IPS-NIHi7 (cell line): ENCODE results near the gene TRAF7.

Experiments used
- DNase-seq: peaks from one replicate; pipeline ENCODE4 v3.0.0; 2012; ENCODE audit warnings: mixed read lengths; ENCODE audit errors: extremely low spot score

Gene TRAF7

GRCh38 chr16:2165861-2166260 lies 10.3 kb downstream of the TRAF7 start:
- DNase-seq: no peak

- DNase-seq: no peak
These were observed 10.9 kb downstream of the TRAF7 start for GRCh38 chr16:2166263-2167067.

DNA sequence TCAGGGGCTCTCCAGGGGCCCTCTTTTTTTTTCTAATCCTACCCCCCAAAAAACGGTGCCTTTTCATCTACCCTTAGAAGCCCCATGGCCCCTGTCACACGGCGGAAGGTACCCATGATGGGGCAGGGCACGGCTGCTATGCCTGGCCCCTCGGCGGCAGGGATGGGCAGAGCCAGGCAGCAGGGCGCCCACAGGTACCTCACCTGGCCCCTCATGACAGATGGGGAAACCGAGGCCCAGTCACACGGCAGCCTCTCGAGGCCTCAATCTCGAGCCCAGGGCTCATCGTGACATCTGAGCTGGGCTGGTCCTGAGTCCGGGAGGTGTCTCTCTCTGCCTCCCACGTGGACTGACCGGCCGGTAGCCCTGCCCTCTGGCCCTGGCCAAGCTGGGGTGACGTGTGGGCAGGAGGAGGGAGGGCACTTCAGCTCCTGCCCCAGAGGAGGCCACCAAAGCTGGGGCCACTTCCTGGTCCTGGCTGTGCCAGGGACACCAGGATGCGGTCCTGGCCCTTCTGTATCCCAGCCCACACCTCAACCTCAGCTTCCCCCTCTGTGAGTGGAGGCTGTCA lies 11.6 kb downstream of the TRAF7 start:
- DNase-seq: no peak

DNA sequence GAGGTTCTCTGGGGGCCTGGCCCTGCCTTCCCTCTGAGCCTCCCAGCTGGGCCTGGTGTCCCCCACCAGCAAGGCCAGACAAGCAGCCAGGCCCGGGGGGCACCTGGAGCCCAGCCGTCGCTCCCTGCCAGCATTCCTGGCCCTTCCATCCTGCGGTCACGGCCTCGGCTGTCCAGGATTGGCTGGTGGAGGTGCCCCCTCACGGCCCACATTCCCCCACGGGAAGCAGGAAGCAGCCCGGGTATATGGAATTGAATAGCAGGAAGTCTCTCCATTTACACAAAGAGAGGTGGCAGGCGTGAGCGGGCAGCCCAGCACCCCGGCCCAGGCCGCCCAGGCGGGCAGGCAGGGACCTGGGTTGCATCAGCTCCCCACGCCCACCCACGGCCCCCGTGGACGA lies 14.5 kb downstream of the TRAF7 start:
- DNase-seq: no peak

DNA sequence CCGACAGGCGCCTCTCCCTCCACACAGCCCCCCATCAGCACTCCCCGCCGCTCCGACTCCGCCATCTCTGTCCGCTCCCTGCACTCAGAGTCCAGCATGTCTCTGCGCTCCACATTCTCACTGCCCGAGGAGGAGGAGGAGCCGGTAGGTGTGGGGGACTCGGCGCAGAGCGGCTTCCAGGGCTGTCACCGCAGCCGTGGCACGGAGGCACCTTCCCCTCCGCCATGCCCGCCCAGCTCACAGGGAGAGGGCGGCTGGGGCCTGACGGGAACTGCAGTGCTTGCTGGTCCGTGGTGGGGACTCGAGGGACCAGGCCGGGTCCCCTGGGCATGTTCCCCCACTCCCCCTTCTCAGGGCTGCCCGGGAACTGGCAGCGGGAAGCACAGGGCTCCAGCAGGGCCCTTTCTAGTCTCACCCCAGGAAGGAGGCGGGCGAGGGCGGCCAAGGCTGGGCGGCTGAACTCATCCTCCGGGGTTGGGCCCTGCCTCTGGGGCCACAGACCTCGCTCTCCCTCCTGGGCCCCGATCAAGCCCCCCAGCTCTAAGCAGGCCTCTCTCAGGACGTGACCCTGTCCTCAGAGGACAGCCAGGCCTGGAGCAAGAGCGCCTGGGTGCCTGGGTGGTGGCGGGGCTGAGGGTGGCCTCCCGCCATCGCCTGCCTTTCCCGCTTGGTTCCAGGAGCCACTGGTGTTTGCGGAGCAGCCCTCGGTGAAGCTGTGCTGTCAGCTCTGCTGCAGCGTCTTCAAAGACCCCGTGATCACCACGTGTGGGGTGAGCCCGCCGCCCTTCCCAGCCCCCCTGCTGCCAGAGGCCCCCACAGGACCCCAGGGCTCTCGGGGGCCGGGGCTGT lies 15.2 kb downstream of the TRAF7 start:
- no peak for DNase-seq

GRCh38 chr16:2171601-2172178 lies 16.1 kb downstream of the TRAF7 start:
- DNase-seq: no peak

DNA sequence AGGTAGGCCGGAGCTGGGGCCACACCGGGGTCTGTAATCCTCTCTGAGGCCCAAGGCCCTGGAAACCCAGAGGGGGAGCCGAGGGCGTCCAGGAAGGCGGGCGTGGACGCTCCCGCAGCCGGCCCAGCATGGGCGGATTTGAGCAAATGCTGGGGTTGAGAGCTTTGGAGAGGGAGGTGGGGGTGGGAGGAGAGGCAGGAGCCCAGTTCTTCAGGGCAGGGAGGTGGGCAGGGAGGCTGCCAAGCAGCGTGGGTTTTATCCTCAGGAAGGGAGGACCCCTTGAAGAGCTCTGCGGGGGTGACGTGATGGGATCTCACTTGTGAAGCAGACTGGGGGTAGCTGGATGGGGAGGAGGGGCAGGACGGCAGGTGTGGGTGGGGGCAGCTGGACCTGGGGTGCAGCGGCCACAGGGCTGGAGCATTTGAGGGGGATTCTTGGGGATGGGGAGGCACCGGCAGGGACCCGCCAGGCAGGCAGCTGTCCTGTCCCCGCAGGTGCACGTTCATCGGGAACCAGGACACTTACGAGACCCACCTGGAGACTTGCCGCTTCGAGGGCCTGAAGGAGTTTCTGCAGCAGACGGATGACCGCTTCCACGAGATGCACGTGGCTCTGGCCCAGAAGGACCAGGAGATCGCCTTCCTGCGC lies 17.2 kb downstream of the TRAF7 start:
- no peak for DNase-seq

- no peak for DNase-seq
These were observed 17.8 kb downstream of the TRAF7 start for GRCh38 chr16:2173366-2173765.

- no peak for DNase-seq
These were observed 18.3 kb downstream of the TRAF7 start for GRCh38 chr16:2173916-2174315.

DNA sequence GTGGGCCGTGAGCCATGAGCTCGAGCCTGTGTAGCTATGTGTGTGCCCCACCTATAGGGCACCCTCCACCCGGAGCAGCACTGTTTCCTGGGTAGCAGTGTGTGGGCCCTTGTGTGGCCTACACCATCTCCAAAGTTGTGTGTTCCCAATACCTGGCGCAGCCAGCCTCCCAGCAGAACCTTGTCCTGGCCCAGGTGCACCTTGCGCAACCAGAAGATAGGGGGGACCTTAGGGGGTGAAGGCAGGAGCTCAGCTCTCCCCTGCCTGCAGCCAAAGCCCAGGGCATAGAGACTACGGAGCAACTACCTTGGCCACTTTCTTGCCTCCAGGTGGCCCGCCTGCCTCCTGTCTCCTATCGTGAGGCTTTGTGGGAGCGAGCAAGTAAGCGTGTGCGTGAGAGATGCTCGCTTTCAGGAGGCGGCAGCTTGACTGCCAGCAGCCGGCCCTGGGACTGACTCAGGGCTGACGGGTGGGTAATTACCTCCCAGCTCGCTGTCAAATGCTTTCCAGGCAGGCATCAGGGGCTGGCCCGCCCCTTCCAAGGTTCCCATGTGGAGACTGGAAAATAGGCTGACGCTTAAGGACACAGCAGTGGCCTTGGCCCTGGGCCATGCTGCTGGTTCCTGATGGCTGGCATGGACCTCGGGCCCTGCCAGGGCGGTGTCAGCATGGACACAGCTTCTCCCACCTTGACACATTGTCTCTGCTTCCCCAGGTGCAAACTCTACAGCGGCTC lies 19.0 kb downstream of the TRAF7 start:
- DNase-seq: no peak

GRCh38 chr16:2175454-2175853 lies 19.9 kb downstream of the TRAF7 start:
- no peak for DNase-seq

GRCh38 chr16:2176047-2176446 lies 20.5 kb downstream of the TRAF7 start:
- DNase-seq: no peak

- DNase-seq: no peak
These were observed 21.5 kb downstream of the TRAF7 start for GRCh38 chr16:2177101-2177500.

- DNase-seq: no peak
These were observed 22.0 kb downstream of the TRAF7 start for GRCh38 chr16:2177561-2177960.

- DNase-seq: peak; percentile 94
These were observed 22.9 kb downstream of the TRAF7 start for GRCh38 chr16:2178321-2179106.

DNA sequence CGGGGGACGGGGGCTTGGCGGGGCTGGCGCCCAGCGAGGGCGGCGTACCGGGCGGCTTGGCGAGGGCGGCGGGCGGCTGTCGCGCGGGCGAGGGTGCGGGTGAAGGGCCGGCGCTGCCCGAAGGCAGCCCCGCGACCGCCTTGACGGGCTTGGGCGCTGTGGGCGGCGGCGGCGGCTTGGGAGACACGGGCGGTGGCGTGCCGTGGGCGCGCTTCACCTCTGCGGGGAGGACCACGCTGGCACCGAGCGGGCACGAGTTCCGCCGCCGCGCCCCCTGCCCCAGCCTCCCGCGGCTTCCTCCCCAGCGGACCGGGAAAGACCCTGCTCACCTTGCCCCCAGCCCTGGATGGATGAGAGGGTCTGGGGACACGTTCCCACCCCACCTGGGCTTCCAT lies 23.5 kb downstream of the TRAF7 start:
- DNase-seq: no peak

DNA sequence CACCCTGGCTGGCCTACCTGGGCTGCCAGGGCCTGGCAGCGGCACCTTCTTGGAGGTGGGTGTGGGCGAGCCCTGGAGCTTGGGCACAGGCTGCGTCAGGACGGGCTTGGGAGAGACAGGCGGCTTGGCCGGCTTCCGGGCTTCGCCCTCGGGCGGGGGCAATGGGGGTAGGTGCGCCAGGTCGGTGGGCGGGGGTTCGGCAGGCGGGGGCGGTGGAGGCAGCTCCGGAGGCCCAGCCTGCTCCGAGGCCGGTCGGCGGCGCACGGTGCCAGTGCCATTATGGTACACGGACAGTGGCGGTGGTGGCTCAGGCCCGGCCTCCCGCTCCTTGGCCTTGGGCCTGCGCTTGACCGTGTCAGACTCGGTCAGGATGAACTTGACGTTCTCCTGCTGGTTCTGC lies 24.0 kb downstream of the TRAF7 start:
- DNase-seq: no peak

- no peak for DNase-seq
These were observed 24.9 kb downstream of the TRAF7 start for GRCh38 chr16:2180461-2180860.

DNA sequence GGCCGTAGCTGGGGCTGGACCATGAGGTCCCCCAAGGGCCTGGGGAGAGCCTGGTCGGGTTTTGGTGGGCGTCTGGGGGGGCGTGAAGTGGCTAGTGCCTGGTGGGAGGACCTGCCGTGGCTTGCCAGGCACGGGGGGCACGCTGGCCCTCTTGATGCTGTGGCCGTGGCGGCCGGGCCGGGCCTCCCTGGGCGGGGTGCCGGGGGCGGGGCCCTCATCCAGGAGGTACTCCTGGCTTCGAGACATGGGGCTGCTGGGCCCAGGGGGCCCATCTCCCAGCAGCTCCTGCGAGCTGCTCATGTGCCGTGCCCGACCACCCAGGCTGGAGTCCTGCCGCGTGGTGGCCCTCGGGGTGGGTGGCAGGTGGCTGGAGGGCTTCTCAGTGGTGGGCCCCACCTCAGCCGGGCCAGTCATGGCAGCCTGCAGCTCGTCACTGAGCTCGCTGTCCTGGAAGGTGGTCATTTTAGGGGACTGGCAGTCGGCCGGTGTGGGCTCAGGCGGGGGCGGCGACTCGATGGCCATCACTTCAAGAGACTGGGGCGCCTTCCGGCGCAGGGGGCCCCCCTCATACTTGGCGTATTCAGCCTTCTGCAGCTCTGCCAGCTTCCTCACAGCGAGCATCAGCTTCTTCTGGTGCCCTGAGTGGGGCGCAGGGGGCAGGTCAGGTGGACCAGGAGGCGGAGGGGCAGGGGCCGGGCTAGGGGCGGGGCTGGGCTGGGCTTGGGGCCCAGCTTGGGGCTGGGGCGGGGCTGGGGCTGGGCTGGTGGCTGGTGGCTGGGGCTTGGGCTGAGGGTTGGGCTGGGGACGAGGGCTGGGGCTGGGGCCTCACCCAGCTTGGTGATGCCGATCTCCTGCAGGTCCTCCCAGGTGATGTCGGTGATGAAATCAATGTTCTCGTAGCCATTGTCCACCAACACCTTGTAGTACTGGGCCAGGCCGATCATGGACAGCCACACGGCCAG lies 25.7 kb downstream of the TRAF7 start:
- peak; percentile 57 for DNase-seq
